H9 (cell line): ENCODE measurements around the gene ARID2. TPM values are rescaled to one million over a fixed set of nuclear protein-coding genes. Genes with fewer than 3 reads are reported as not detected.

ENCODE experiments used
- DNase-seq: peaks from one replicate; pipeline ENCODE4 v3.0.0-alpha.2; 2017
- H2AFZ ChIP-seq: one replicate; pipeline ENCODE4 v1.6.1; 2013; ENCODE audit warnings: mild to moderate bottlenecking, low read length, control low read depth, moderate library complexity
- H2AK5ac ChIP-seq: 2 replicates; pipeline ENCODE4 v1.6.1; 2013; ENCODE audit warnings: low read length, control low read depth, mixed read lengths; ENCODE audit not compliant: insufficient read length
- H2BK120ac ChIP-seq: one replicate; pipeline ENCODE4 v1.6.1; 2013; ENCODE audit warnings: low read depth, mild to moderate bottlenecking, low read length, control low read depth, inconsistent platforms; ENCODE audit not compliant: poor library complexity, severe bottlenecking
- H2BK12ac ChIP-seq: 2 replicates; pipeline ENCODE4 v1.6.1; 2013; ENCODE audit warnings: low read length, control low read depth, mixed read lengths, low read depth; ENCODE audit not compliant: insufficient read length
- H2BK15ac ChIP-seq: 2 replicates; pipeline ENCODE4 v1.6.1; 2013; ENCODE audit warnings: low read depth, low read length, control low read depth
- H2BK20ac ChIP-seq: one replicate; pipeline ENCODE4 v1.6.1; 2013; ENCODE audit warnings: low read depth, mild to moderate bottlenecking, low read length, control low read depth, inconsistent platforms; ENCODE audit not compliant: poor library complexity, severe bottlenecking
- H2BK5ac ChIP-seq: 2 replicates; pipeline ENCODE4 v1.6.1; 2013; ENCODE audit warnings: low read length, control low read depth, mixed read lengths; ENCODE audit not compliant: insufficient read length
- H3K14ac ChIP-seq: 2 replicates; pipeline ENCODE4 v1.6.1; 2013; ENCODE audit warnings: low read length, control low read depth; ENCODE audit not compliant: insufficient read depth
- H3K18ac ChIP-seq: 2 replicates; pipeline ENCODE4 v1.6.1; 2013; ENCODE audit warnings: low read depth, mild to moderate bottlenecking, mixed read lengths, low read length, control low read depth; ENCODE audit not compliant: insufficient read length
- H3K23ac ChIP-seq: 2 replicates; pipeline ENCODE4 v1.6.1; 2013; ENCODE audit warnings: low read length, control low read depth, mixed read lengths, low read depth; ENCODE audit not compliant: insufficient read length
- H3K23me2 ChIP-seq: 2 replicates; pipeline ENCODE4 v1.6.1; 2013; ENCODE audit warnings: low read depth, mild to moderate bottlenecking, mixed read lengths, low read length, control low read depth; ENCODE audit not compliant: insufficient read length, poor library complexity, severe bottlenecking
- H3K27ac ChIP-seq: 2 replicates; pipeline ENCODE4 v1.5.1; 2013; ENCODE audit warnings: low read length, control low read depth, mixed read lengths, low read depth; ENCODE audit not compliant: insufficient read length
- H3K27me3 ChIP-seq: 2 replicates; pipeline ENCODE4 v1.6.1; 2013; ENCODE audit warnings: low read length, control low read depth, inconsistent platforms; ENCODE audit not compliant: insufficient read depth
- H3K4ac ChIP-seq: 2 replicates; pipeline ENCODE4 v1.6.1; 2013; ENCODE audit warnings: low read depth, mild to moderate bottlenecking, control low read depth, inconsistent platforms, low read length, moderate library complexity
- H3K4me1 ChIP-seq: 2 replicates; pipeline ENCODE4 v1.6.1; 2013; ENCODE audit warnings: low read length, control low read depth, inconsistent platforms; ENCODE audit not compliant: insufficient read depth
- H3K4me2 ChIP-seq: 2 replicates; pipeline ENCODE4 v1.6.1; 2013; ENCODE audit warnings: low read length, control low read depth, mixed read lengths; ENCODE audit not compliant: insufficient read length, insufficient read depth
- H3K56ac ChIP-seq: 2 replicates; pipeline ENCODE4 v1.6.1; 2013; ENCODE audit warnings: low read depth, mild to moderate bottlenecking, mixed read lengths, low read length, control low read depth; ENCODE audit not compliant: insufficient read length
- H3K79me1 ChIP-seq: 2 replicates; pipeline ENCODE4 v1.6.1; 2013; ENCODE audit warnings: low read depth, mild to moderate bottlenecking, moderate library complexity, low read length, control low read depth, inconsistent platforms; ENCODE audit not compliant: insufficient read depth, poor library complexity, severe bottlenecking
- H3K79me2 ChIP-seq: 2 replicates; pipeline ENCODE4 v1.6.1; 2013; ENCODE audit warnings: low read length, control low read depth, inconsistent platforms; ENCODE audit not compliant: insufficient read depth
- H3K9ac ChIP-seq: 2 replicates; pipeline ENCODE4 v1.6.1; 2013; ENCODE audit warnings: low read length, control low read depth, mixed read lengths; ENCODE audit not compliant: insufficient read length; ENCODE audit errors: extremely low read depth
- H3K9me3 ChIP-seq: one replicate; pipeline ENCODE4 v1.6.1; 2013; ENCODE audit warnings: low read depth, low read length, inconsistent platforms; ENCODE audit not compliant: control insufficient read depth
- H3T11ph ChIP-seq: one replicate; pipeline ENCODE4 v1.6.1; 2013; ENCODE audit warnings: mild to moderate bottlenecking, low read length, control low read depth, inconsistent platforms
- H4K20me1 ChIP-seq: one replicate; pipeline ENCODE4 v1.6.1; 2013; ENCODE audit not compliant: control insufficient read depth, insufficient read length, insufficient read depth
- H4K5ac ChIP-seq: 2 replicates; pipeline ENCODE4 v1.6.1; 2013; ENCODE audit warnings: low read depth, mild to moderate bottlenecking, mixed read lengths, low read length, control low read depth; ENCODE audit not compliant: insufficient read length
- H4K8ac ChIP-seq: replicated peaks from 2 replicates; pipeline ENCODE4 v1.6.1; 2013; ENCODE audit warnings: low read length, control low read depth, mixed read lengths, low read depth; ENCODE audit not compliant: insufficient read length
- H4K91ac ChIP-seq: 2 replicates; pipeline ENCODE4 v1.6.1; 2013; ENCODE audit warnings: low read depth, mild to moderate bottlenecking, moderate library complexity, mixed read lengths, low read length, control low read depth; ENCODE audit not compliant: insufficient read length
- H3K27ac Mint-ChIP-seq, 3 experiments: 2 replicates in 2 of 3; 3 replicates in 1 of 3; pipeline ENCODE4 v1.8.0; 2020 to 2021; ENCODE audit warnings: mixed read lengths in 3 of 3, mild to moderate bottlenecking in 1 of 3, moderate library complexity in 1 of 3
- H3K27me3 Mint-ChIP-seq: 2 replicates; pipeline ENCODE4 v1.8.0; 2021; ENCODE audit warnings: low read depth, mild to moderate bottlenecking, moderate library complexity, mixed read lengths
- H3K36me3 Mint-ChIP-seq, 3 experiments: 2 replicates in 2 of 3; 3 replicates in 1 of 3; pipeline ENCODE4 v1.8.0; 2020 to 2021; ENCODE audit warnings: low read depth in 3 of 3, mixed read lengths in 3 of 3; ENCODE audit not compliant: insufficient read depth in 1 of 3
- H3K4me1 Mint-ChIP-seq, 2 experiments: 2 replicates each; pipeline ENCODE4 v1.8.0; 2020; ENCODE audit warnings: mixed read lengths in 2 of 2
- H3K4me3 Mint-ChIP-seq, 2 experiments: 2 replicates in 1 of 2; 3 replicates in 1 of 2; pipeline ENCODE4 v1.8.0; 2020 to 2021; ENCODE audit warnings: mild to moderate bottlenecking in 2 of 2, mixed read lengths in 2 of 2, moderate library complexity in 1 of 2
- H3K9me3 Mint-ChIP-seq, 2 experiments: 2 replicates in 1 of 2; 3 replicates in 1 of 2; pipeline ENCODE4 v1.8.0; 2020; ENCODE audit warnings: mild to moderate bottlenecking in 2 of 2, mixed read lengths in 2 of 2, moderate library complexity in 1 of 2
- CTCF ChIP-seq: fragments of 200-600 bp; sonication (generic); conservative IDR thresholded peaks from 3 replicates; pipeline ENCODE4 v1.8.0; 2021; ENCODE audit warnings: antibody characterized with exemption, mild to moderate bottlenecking
- WGBS: extraction: QIAGEN DNeasy Blood & Tissue Kit; methylation state at CpG from one replicate; pipeline ENCODE4 v1.1.7; 2013; ENCODE audit warnings: missing lambda C conversion rate, low lambda C conversion rate, mixed read lengths; ENCODE audit not compliant: insufficient read length; ENCODE audit errors: extremely low coverage; 5-methylcytosine and 5-hydroxymethylcytosine counted together
- total RNA-seq: library from RNA; stranded (reverse); gene quantifications from 2 replicates; pipeline ENCODE4 v1.2.1, GENCODE V29; 2021

Gene ARID2
- total RNA-seq, 1 experiment from 2014 or later = 63.8 TPM

- Histone ChIP-seq H3K56ac (no peak overlapping the region), H4K91ac (no peak overlapping the region), H2AK5ac (no peak overlapping the region), H3K9me3 (no peaks in the 10 kb centered on the region), H3K4me1 (no peaks in the 10 kb centered on the region), H3T11ph (no peak overlapping the region), H3K4ac (no peak overlapping the region), H3K23ac (no peak overlapping the region), H2BK12ac (no peak overlapping the region), H3K9ac (no peak overlapping the region), H3K23me2 (no peaks in the 10 kb centered on the region), H3K27ac (no peak overlapping the region), H3K79me1 (no peaks in the 10 kb centered on the region), H3K14ac (no peak overlapping the region), H3K18ac (no peak overlapping the region), H3K79me2 (no peaks in the 10 kb centered on the region), H2BK120ac (no peak overlapping the region), H2AFZ (no peak overlapping the region), H4K20me1 (no peaks in the 10 kb centered on the region), H2BK15ac (no peak overlapping the region), H4K8ac (no peak overlapping the region), H2BK5ac (no peak overlapping the region), H3K4me2 (no peak overlapping the region), H3K27me3 (no peaks in the 10 kb centered on the region), H4K5ac (no peak overlapping the region), H2BK20ac (no peak overlapping the region)
- H3K27me3 Mint-ChIP-seq = no peaks in the 10 kb centered on the region
- no peaks in the 10 kb centered on the region for H3K4me1 Mint-ChIP-seq
- WGBS = no CpG with 5 or more reads among the region's 2 CpGs
- peaks cover 0 to 3% of the 10 kb centered on the region in 2 experiments; a peak in 1 of 5 replicates for H3K9me3 Mint-ChIP-seq
- no peak for DNase-seq
- H3K4me3 Mint-ChIP-seq = no peak overlapping the region
- no peak overlapping the region for H3K27ac Mint-ChIP-seq
- no peak for TF ChIP-seq CTCF
- peaks cover 22 to 55% (median 37%) of the 10 kb centered on the region in 3 experiments for H3K36me3 Mint-ChIP-seq
Measured at GRCh38 chr12:45828402-45828801, 98.9 kb downstream of the ARID2 start.
